Psoas muscle (tissue), 8 donors: ENCODE data around the gene EIF3A. TPM values are rescaled to one million over a fixed set of nuclear protein-coding genes. Genes with fewer than 3 reads are reported as not detected.

Experiments
- ATAC-seq, 4 donors: fragments of 200-7000 bp; cut with Tn5 transposase; one replicate each; pipeline ENCODE4 v1.9.1; 2020; ENCODE audit warnings: moderate library complexity in 3 of 4, mild to moderate bottlenecking in 2 of 4
- DNase-seq, 2 donors: peaks; one replicate each; pipeline ENCODE4 v3.0.0-alpha.2; 2020
- H3K27ac ChIP-seq: fragments of 200-600 bp; one replicate; pipeline ENCODE4 v1.8.0; 2022
- H3K27me3 ChIP-seq, 3 donors: fragments of 200-600 bp in 1 of 3; one replicate each; pipeline versions ENCODE4 v1.6.1 to v1.8.0; 2013 to 2022; ENCODE audit warnings: low read length in 2 of 3, mild to moderate bottlenecking in 2 of 3, moderate library complexity in 1 of 3; ENCODE audit not compliant: insufficient read depth in 3 of 3
- H3K36me3 ChIP-seq, 2 donors: fragments of 200-600 bp in 1 of 2; one replicate each; pipeline versions ENCODE4 v1.6.1 to v1.8.0; 2013 to 2022; ENCODE audit warnings: low read depth in 1 of 2, mild to moderate bottlenecking in 1 of 2, moderate library complexity in 1 of 2; ENCODE audit not compliant: insufficient read depth in 1 of 2
- H3K4me1 ChIP-seq: fragments of 200-600 bp; one replicate; pipeline ENCODE4 v1.8.0; 2022
- H3K4me3 ChIP-seq: fragments of 200-600 bp; one replicate; pipeline ENCODE4 v1.8.0; 2022; ENCODE audit warnings: mild to moderate bottlenecking
- H3K9me3 ChIP-seq: fragments of 200-600 bp; one replicate; pipeline ENCODE4 v1.8.0; 2022
- CTCF ChIP-seq: fragments of 200-600 bp; IDR thresholded peaks from one replicate; pipeline ENCODE4 v1.8.0; 2022; ENCODE audit warnings: antibody characterized with exemption
- WGBS, 3 donors: extraction: QIAGEN DNeasy Blood & Tissue Kit; methylation state at CpG; one replicate each; pipeline versions ENCODE4 v1.1.6 to v1.1.7; 2013; 5-methylcytosine and 5-hydroxymethylcytosine counted together
- intact Hi-C, 2 donors: fragments of 100-400 bp; cut with DNase I; formaldehyde crosslinking; loops; one replicate each; pipeline versions ENCODE4 v1.11.0 to v1.14.2; 2022
- polyA plus RNA-seq, 3 donors: library from polyadenylated mRNA; stranded (reverse); fragments of 200-250 nt; gene quantifications; one replicate each; pipeline ENCODE4 v1.2.3, GENCODE V29; 2013
- total RNA-seq, 4 donors: library from RNA; stranded (reverse); fragmentation: NEBNext Ultra II Directional in 2 of 4; extraction: Animal tissue kit (Norgen Biotek cat#: 25700) in 2 of 4; gene quantifications; one replicate each; pipeline versions ENCODE4 v1.2.1 to v1.2.4, GENCODE V29; 2021 to 2023
- donor health status: healthy with polysubstance abuse.
- donor health status: DM: no; HTN: no; CAD: no; lungs with moderate emphysema.
- donor health status: Bipolar disorder and iron deficiency.
- donor health status: healthy.
- donor health status: DM: yes; HTN: yes; CAD: no.
- donor health status: DM: no; HTN: no; CAD: no.
- donor health status: DM: no; HTN: no; CAD: no.
- donor health status: DM: yes; HTN: yes; CAD: no.

EIF3A gene
- total and polyA plus RNA-seq, 7 donors, result 71.3 to 226 (median 148) TPM

DNA sequence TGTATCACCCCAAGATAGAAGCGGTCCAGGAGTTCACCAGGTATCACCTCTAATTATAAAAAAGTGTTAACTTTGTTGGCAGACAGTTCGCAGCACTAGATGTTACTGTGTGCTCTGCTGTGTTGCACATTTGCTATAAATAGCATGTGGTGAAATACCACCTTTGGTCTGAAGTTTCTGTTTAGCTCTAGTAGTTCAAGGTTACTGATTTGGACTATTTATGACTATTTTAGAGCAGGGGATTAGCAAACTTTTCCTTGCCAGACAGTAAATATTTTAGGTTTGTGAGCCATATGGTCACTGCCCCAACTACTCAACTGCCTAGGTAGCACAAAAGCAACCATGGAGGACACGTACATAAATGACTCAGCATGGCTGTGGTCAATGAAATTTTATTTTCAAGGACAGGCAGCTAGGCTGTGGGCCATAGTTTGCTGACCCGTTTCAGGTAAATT is 39.8 kb upstream of the EIF3A start:
- no peak for DNase-seq
- Histone ChIP-seq H3K9me3 (no peaks in the 10 kb centered on the region), H3K4me1 (peaks cover 14% of the 10 kb centered on the region), H3K36me3 (peaks cover 0 to 76% of the 10 kb centered on the region in 2 donors), H3K4me3 (no peak overlapping the region), H3K27ac (peak overlapping the region; percentile 83), H3K27me3 (no peaks in the 10 kb centered on the region)
- WGBS, 3 donors, result 26 to 58% (median 35%) methylated on average over 4 of the region's 4 CpGs
- intact Hi-C loops, result loop anchor here in 1 of 2 donors (5.0 kb wide), 1 partner anchor 38 kb away; the partner anchor contains the start of gene EIF3A
- TF ChIP-seq CTCF, result no peak
- peak; percentile 89 to 94 (median 92) for ATAC-seq

DNA sequence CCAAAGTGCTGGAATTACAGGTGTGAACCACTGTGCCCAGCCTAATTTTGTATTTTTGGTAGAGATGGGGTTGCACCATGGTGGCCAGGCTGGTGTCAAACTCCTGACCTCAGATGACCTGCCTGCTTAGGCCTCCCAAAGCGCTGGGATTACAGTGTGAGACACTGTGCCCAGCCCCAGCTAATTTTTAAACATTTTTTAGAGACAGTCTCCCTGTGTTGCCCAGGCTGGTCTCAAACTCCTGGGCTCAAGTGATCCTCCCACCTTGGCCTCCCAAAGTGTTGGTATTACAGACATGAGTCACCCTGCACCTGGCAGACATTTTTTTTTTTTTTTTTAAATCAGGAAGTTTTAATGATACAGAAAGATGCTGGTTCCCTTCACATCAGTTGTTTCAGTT is 38.8 kb upstream of the EIF3A start:
- no peaks in the 10 kb centered on the region for H3K27me3 ChIP-seq
- H3K4me1 ChIP-seq, result peaks cover 14% of the 10 kb centered on the region
- intact Hi-C loops, result loop anchor here in 1 of 2 donors (5.0 kb wide), 1 partner anchor 43 kb away; no protein-coding TSS in a partner anchor
- WGBS, 3 donors, result 70 to 81% (median 78%) methylated on average over 1 of the region's 1 CpG
- no peak for TF ChIP-seq CTCF
- H3K36me3 ChIP-seq, result peaks cover 0 to 67% of the 10 kb centered on the region in 2 donors
- H3K4me3 ChIP-seq, result no peak overlapping the region
- peak in 1 of 4 donors; percentile 2 for ATAC-seq
- no peak for DNase-seq
- peak overlapping the region; percentile 83 for H3K27ac ChIP-seq
- H3K9me3 ChIP-seq, result no peaks in the 10 kb centered on the region

- Histone ChIP-seq H3K4me1 (peaks cover 20% of the 10 kb centered on the region), H3K4me3 (no peak overlapping the region), H3K27ac (no peak overlapping the region), H3K27me3 (no peaks in the 10 kb centered on the region), H3K36me3 (peaks cover 0 to 67% of the 10 kb centered on the region in 2 donors), H3K9me3 (no peaks in the 10 kb centered on the region)
- DNase-seq (no peak), ATAC-seq (no peak)
- WGBS, 3 donors, result 91 to 92% (median 92%) methylated on average over 5 of the region's 5 CpGs
- intact Hi-C loops, result loop anchor here in 1 of 2 donors (5.0 kb wide), 1 partner anchor 44 kb away; no protein-coding TSS in a partner anchor
- no peak for TF ChIP-seq CTCF
These were observed 37.6 kb upstream of the EIF3A start for GRCh38 chr10:119118231-119118630.

- no peaks in the 10 kb centered on the region for H3K27me3 ChIP-seq
- TF ChIP-seq CTCF, result no peak
- H3K9me3 ChIP-seq, result no peaks in the 10 kb centered on the region
- H3K4me3 ChIP-seq, result no peak overlapping the region
- WGBS, 3 donors, result 94 to 97% (median 95%) methylated on average over 6 of the region's 6 CpGs
- peaks cover 22% of the 10 kb centered on the region for H3K4me1 ChIP-seq
- ATAC-seq (no peak), DNase-seq (no peak)
- intact Hi-C loops, result loop anchor here in 1 of 2 donors (5.0 kb wide), 1 partner anchor 46 kb away; no protein-coding TSS in a partner anchor
- peaks cover 2 to 67% of the 10 kb centered on the region in 2 donors for H3K36me3 ChIP-seq
- H3K27ac ChIP-seq, result no peak overlapping the region
These were observed 35.8 kb upstream of the EIF3A start for GRCh38 chr10:119116326-119116951.
